Measurements from ENCODE around the gene ZSCAN9. TPM values are rescaled to one million over a fixed set of nuclear protein-coding genes. Genes with fewer than 3 reads are reported as not detected.

The ZSCAN9 gene
- total RNA-seq, result 10 to 100 TPM; 12.6 to 26.1 (median 16.7) TPM

GRCh38 chr6:28225056-28225834, at the start of gene ZSCAN9:
Gene ZSCAN9 (plus strand): TSS chr6:28225275. CDS start chr6:28227085, 1,810 bp downstream.
- in situ Hi-C loops (cut with MboI; ENCODE audit: low pct_ligation_motif_present in 1 of 4, low pct_unique_long_range_greater_than_20kb in 1 of 4, low sequenced_read_pairs in 3 of 4), result no loop called here
- Histone ChIP-seq H3K4me1 (peaks cover 0 to 18% (median 7%) of the 10 kb centered on the region in 4 donors), H3K27me3 (peaks cover 12% of the 10 kb centered on the region), H3K27ac (peak within 1 kb of the TSS; percentile 76 to 85 (median 80)), H3K4me3 (peak within 1 kb of the TSS; percentile 66 to 77 (median 68)), H3K9me3 (no peaks in the 10 kb centered on the region), H3K36me3 (peaks cover 0 to 27% (median 11%) of the 10 kb centered on the region in 4 donors)
- peak; percentile 86 for DNase-seq
- TF ChIP-seq CTCF (IDR thresholded peaks at IDR 0.05) (no peak), POLR2AphosphoS5 (IDR thresholded peaks at IDR 0.05) (peak; percentile 47 to 71 (median 52)), POLR2A (IDR thresholded peaks at IDR 0.05) (peak; percentile 31), EP300 (IDR thresholded peaks at IDR 0.05; ENCODE audit: low read depth) (no peak)
- WGBS, 2 donors (ENCODE audit: low coverage in 1 of 2), result 0 to 1% methylated on average over 14 to 42 of the region's 45 CpGs
- intact Hi-C loops (cut with DNase I; ENCODE audit: low total_unique reads), result no loop called here

GRCh38 chr6:28176373-28176772, 48.7 kb upstream of the ZSCAN9 start:
- WGBS, 2 donors (ENCODE audit: low coverage in 1 of 2), result 97% methylated on average over 1 of the region's 1 CpG; no CpG with 5 or more reads in 1 of the 2 donors
- in situ Hi-C loops (cut with MboI; ENCODE audit: low pct_ligation_motif_present in 1 of 4, low pct_unique_long_range_greater_than_20kb in 1 of 4, low sequenced_read_pairs in 3 of 4), result no loop called here
- DNase-seq, result no peak

GRCh38 chr6:28182255-28182654, 42.8 kb upstream of the ZSCAN9 start:
- H3K4me1 ChIP-seq, result no peaks in the 10 kb centered on the region
- H3K27ac ChIP-seq, result no peak overlapping the region
- in situ Hi-C loops (cut with MboI; ENCODE audit: low pct_ligation_motif_present in 1 of 4, low pct_unique_long_range_greater_than_20kb in 1 of 4, low sequenced_read_pairs in 3 of 4) (no loop called here), intact Hi-C loops (cut with DNase I; ENCODE audit: low total_unique reads) (no loop called here)
- H3K4me3 ChIP-seq, result no peak overlapping the region
- WGBS, 2 donors (ENCODE audit: low coverage in 1 of 2), result 55 to 56% methylated on average over 1 of the region's 1 CpG
- H3K9me3 ChIP-seq, result peaks cover 14 to 21% of the 10 kb centered on the region in 2 donors
- TF ChIP-seq EP300 (IDR thresholded peaks at IDR 0.05; ENCODE audit: low read depth) (no peak), POLR2A (IDR thresholded peaks at IDR 0.05) (no peak), CTCF (IDR thresholded peaks at IDR 0.05) (no peak), POLR2AphosphoS5 (IDR thresholded peaks at IDR 0.05) (no peak)
- no peak for DNase-seq
- H3K36me3 ChIP-seq, result no peaks in the 10 kb centered on the region
- peaks cover 28% of the 10 kb centered on the region for H3K27me3 ChIP-seq

More at GRCh38 chr6:28176373-28176772, 48.7 kb upstream of the ZSCAN9 start:
- H3K36me3 ChIP-seq, result no peaks in the 10 kb centered on the region
- intact Hi-C loops (cut with DNase I; ENCODE audit: low total_unique reads), result no loop called here
- H3K9me3 ChIP-seq, result no peaks in the 10 kb centered on the region
- peaks cover 37% of the 10 kb centered on the region for H3K27me3 ChIP-seq
- H3K27ac ChIP-seq, result no peak overlapping the region
- TF ChIP-seq POLR2A (IDR thresholded peaks at IDR 0.05), result no peak
- TF ChIP-seq EP300 (IDR thresholded peaks at IDR 0.05; ENCODE audit: low read depth), result no peak
- TF ChIP-seq CTCF (IDR thresholded peaks at IDR 0.05), result no peak
- TF ChIP-seq POLR2AphosphoS5 (IDR thresholded peaks at IDR 0.05), result no peak
- no peak overlapping the region for H3K4me3 ChIP-seq
- H3K4me1 ChIP-seq, result no peaks in the 10 kb centered on the region

GRCh38 chr6:28188111-28188979, 36.7 kb upstream of the ZSCAN9 start:
- Histone ChIP-seq H3K4me1 (no peaks in the 10 kb centered on the region), H3K27me3 (peaks cover 5% of the 10 kb centered on the region), H3K4me3 (no peak overlapping the region), H3K9me3 (peaks cover 49 to 56% of the 10 kb centered on the region in 2 donors), H3K27ac (no peak overlapping the region), H3K36me3 (no peaks in the 10 kb centered on the region)
- no peak for DNase-seq
- in situ Hi-C loops (cut with MboI; ENCODE audit: low pct_ligation_motif_present in 1 of 4, low pct_unique_long_range_greater_than_20kb in 1 of 4, low sequenced_read_pairs in 3 of 4) (no loop called here), intact Hi-C loops (cut with DNase I; ENCODE audit: low total_unique reads) (no loop called here)
- 79 to 87% methylated on average over 6 of the region's 6 CpGs for WGBS, 2 donors (ENCODE audit: low coverage in 1 of 2)
- TF ChIP-seq CTCF (IDR thresholded peaks at IDR 0.05) (no peak), POLR2A (IDR thresholded peaks at IDR 0.05) (no peak)

Measured in transverse colon (tissue), 4 donors.